A673 (cell line): Measurements from ENCODE around the gene OSM. TPM values are rescaled to one million over a fixed set of nuclear protein-coding genes. Genes with fewer than 3 reads are reported as not detected.
"Not testable (repeated sequence)": the region's sequence is repeated elsewhere in the genome, so short reads cannot be mapped to it uniquely, and the experiment has no call there.

ENCODE experiments used
- BruUV-seq: library from RNA; stranded (reverse); fragments of 400-500 nt; replicated peaks from 2 replicates; lab custom pipeline; 2021; lab: Mats Ljungman, UMichigan
- CTCF ChIA-PET: fragments of 300-600 bp; sonication (Branson Sonifier 250); formaldehyde crosslinking; loops from one replicate; lab custom pipeline; 2022; ENCODE audit warnings: antibody characterized with exemption; lab: Charles Lee
- POLR2A ChIA-PET: fragments of 300-600 bp; sonication (Branson Sonifier 250); formaldehyde crosslinking; loops from one replicate; lab custom pipeline; 2022; ENCODE audit warnings: antibody characterized with exemption; ENCODE audit not compliant: low non-redundant PET; lab: Charles Lee
- DNase-seq: peaks from one replicate; pipeline ENCODE4 v3.0.0-alpha.2; 2015; ENCODE audit warnings: low spot score
- H3K27ac ChIP-seq: fragments of 200-600 bp; sonication (generic); 2 replicates; pipeline ENCODE4 v1.5.1; 2016; ENCODE audit warnings: mixed run types, low read depth, mild to moderate bottlenecking, mixed read lengths, antibody characterized with exemption, low read length; ENCODE audit not compliant: poor library complexity, severe bottlenecking
- H3K27me3 ChIP-seq: fragments of 200-600 bp; sonication (generic); replicated peaks from 2 replicates; pipeline ENCODE4 v1.6.1; 2017; ENCODE audit warnings: mixed run types, low read depth, mild to moderate bottlenecking, mixed read lengths, antibody characterized with exemption, low read length; ENCODE audit not compliant: insufficient read depth, poor library complexity
- H3K36me3 ChIP-seq: fragments of 200-600 bp; sonication (generic); 2 replicates; pipeline ENCODE4 v1.6.1; 2016; ENCODE audit warnings: mixed run types, mild to moderate bottlenecking, mixed read lengths, antibody characterized with exemption, low read length; ENCODE audit not compliant: insufficient read depth, poor library complexity, severe bottlenecking
- H3K4me1 ChIP-seq: fragments of 200-600 bp; sonication (generic); 2 replicates; pipeline ENCODE4 v1.6.1; 2017; ENCODE audit warnings: mixed run types, mild to moderate bottlenecking, mixed read lengths, antibody characterized with exemption, low read length; ENCODE audit not compliant: insufficient read depth, poor library complexity, severe bottlenecking
- H3K4me3 ChIP-seq: fragments of 200-600 bp; sonication (generic); 2 replicates; pipeline ENCODE4 v1.5.1; 2016; ENCODE audit warnings: low read depth, mixed run types, mild to moderate bottlenecking, mixed read lengths, low read length; ENCODE audit not compliant: poor library complexity, severe bottlenecking
- H3K9me3 ChIP-seq: fragments of 200-600 bp; sonication (generic); 2 replicates; pipeline ENCODE4 v1.6.1; 2016; ENCODE audit warnings: mixed run types, low read depth, mild to moderate bottlenecking, mixed read lengths, antibody characterized with exemption, low read length; ENCODE audit not compliant: poor library complexity, severe bottlenecking
- EZH2 ChIP-seq: fragments of 200-600 bp; sonication (generic); IDR thresholded peaks from 2 replicates; pipeline ENCODE4 v1.6.1; 2017; ENCODE audit warnings: borderline replicate concordance, low read depth, mild to moderate bottlenecking, mixed read lengths, antibody characterized with exemption, low read length; ENCODE audit not compliant: poor library complexity, severe bottlenecking
- intact Hi-C: fragments of 100-400 bp; cut with micrococcal nuclease; formaldehyde crosslinking; loops from one replicate; pipeline ENCODE4 v1.10.0; 2022; ENCODE audit not compliant: unreplicated experiment
- total RNA-seq: library from RNA; stranded (reverse); gene quantifications from 2 replicates; pipeline ENCODE4 v1.2.3, GENCODE V29; 2021
- TF ChIP-seq, protein P1 (sequence below): fragments of 300-800, 200-600 bp; sonication (generic); conservative IDR thresholded peaks from 2 replicates; pipeline ENCODE4 v1.5.1; 2017; ENCODE audit warnings: low read depth, mild to moderate bottlenecking, antibody characterized with exemption, low read length, moderate library complexity, mixed read lengths

Gene OSM
- total RNA-seq, 1 experiment from 2014 or later: not detected

DNA sequence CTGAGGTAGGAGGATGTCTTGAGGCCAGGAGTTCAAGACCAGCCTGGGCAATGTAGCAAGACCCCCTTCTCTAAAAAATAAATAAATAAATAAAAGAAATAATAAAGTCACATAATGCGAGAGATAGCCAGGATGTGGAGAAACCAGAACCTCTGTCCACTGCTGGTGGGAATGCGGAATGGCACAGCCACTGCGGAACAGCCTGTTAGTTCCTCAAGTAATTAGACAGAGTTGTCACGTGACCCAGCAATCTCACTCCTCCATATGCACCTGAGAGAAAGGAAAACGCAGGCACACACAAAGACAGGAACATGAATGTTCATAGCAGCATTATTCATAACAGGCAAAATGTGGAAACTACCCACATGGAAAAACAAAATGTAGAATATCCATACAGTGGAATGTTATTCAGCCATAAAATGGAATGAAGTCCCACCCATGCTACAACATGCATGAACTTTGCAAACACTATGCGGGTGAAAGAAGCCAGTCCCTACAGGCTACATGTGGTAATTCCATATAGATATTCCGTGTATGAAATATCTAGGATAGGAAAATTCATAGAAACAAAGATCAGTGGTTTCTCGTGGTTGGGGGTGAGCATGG is 47.5 kb downstream of the OSM start:
- CTCF ChIA-PET: interaction anchor here (0.6 kb wide), 1 partner anchor 325 kb away, joined by 3 read pairs; no protein-coding TSS in a partner anchor
- Histone ChIP-seq H3K4me1 (no peaks in the 10 kb centered on the region), H3K9me3 (no peaks in the 10 kb centered on the region), H3K27ac (no peak overlapping the region), H3K4me3 (no peak overlapping the region), H3K27me3 (no peaks in the 10 kb centered on the region), H3K36me3 (no peaks in the 10 kb centered on the region)
- intact Hi-C loops: no loop called here
- POLR2A ChIA-PET: no interaction called here
- no peak for DNase-seq
- BruUV-seq: no TSS peak
- TF ChIP-seq, protein P1, sequence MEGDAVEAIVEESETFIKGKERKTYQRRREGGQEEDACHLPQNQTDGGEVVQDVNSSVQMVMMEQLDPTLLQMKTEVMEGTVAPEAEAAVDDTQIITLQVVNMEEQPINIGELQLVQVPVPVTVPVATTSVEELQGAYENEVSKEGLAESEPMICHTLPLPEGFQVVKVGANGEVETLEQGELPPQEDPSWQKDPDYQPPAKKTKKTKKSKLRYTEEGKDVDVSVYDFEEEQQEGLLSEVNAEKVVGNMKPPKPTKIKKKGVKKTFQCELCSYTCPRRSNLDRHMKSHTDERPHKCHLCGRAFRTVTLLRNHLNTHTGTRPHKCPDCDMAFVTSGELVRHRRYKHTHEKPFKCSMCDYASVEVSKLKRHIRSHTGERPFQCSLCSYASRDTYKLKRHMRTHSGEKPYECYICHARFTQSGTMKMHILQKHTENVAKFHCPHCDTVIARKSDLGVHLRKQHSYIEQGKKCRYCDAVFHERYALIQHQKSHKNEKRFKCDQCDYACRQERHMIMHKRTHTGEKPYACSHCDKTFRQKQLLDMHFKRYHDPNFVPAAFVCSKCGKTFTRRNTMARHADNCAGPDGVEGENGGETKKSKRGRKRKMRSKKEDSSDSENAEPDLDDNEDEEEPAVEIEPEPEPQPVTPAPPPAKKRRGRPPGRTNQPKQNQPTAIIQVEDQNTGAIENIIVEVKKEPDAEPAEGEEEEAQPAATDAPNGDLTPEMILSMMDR: no peak
- no peak for TF ChIP-seq EZH2

DNA sequence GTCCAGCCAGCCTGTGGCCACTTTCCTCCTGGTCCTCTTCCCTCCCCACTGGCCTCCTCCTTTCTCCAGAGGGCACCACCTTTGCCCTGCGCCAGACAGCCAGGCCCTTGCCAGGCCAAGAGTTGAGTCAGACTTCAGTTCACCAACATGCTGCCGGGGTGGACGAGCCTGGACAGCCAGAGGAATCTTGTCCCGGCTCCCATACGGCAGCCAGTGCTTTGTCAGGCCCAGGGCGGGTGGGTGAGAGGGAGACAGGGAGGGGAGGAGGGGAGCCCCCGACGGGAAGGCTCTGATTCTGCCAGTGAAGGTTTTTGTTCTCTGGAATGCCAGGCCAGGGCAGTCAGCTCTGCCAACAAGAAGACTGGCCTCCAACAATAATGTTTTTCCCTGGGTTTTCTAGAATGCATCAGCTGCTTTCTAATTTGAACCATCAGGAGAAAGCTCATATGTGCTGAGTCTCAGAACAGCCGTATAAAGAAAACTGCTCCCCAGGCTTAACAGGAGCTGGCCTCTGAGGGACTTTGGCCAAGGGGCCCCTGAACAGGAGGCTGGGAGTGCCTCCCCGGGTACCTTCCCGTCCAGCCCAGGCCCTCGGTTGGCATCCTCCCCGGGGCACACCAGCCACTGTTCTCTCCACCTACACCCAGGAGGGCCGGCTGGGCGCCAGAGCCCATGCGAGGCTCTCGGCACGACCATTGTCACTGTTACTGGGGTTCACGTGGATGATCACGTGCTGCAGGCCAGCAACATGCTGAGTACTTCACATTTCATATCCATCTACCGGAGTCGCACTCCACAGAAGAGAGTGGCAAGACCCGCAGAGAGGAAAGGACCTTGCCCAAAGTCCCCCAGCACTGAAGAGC is 48.7 kb downstream of the OSM start:
- POLR2A ChIA-PET: no interaction called here
- DNase-seq: no peak
- TF ChIP-seq, protein P1: no peak
- TF ChIP-seq EZH2: no peak

DNA sequence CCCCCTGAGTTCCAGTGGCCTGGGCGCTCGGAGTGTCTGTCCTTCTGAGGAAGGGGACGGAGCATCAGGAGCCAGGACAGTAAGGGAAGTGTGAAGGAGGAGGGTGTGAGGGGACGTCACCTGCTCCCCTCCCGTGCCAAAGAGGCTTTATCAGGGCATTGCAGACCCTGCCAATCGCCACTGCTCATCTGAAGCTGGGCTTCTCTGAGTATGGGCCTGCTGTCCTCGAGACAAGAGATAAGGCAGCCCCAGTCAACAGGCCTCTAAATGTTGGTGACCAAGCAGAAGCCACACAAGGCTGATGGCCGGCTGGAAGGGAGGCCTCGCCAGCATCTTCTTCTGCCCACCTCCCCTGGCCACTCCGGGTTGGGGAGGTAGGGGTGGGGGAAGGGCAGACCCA is 49.9 kb downstream of the OSM start:
- ChIA-PET POLR2A (no interaction called here), CTCF (no interaction called here)
- BruUV-seq: no TSS peak
- no peak for DNase-seq
- Histone ChIP-seq H3K36me3 (no peaks in the 10 kb centered on the region), H3K9me3 (no peaks in the 10 kb centered on the region), H3K4me3 (no peak overlapping the region), H3K4me1 (no peaks in the 10 kb centered on the region), H3K27me3 (no peaks in the 10 kb centered on the region), H3K27ac (no peak overlapping the region)
- intact Hi-C loops: no loop called here
- no peak for TF ChIP-seq EZH2
- TF ChIP-seq, protein P1: no peak

More for the DNA sequence above, 48.7 kb downstream of the OSM start:
- H3K4me3 ChIP-seq: no peak overlapping the region
- intact Hi-C loops: no loop called here
- H3K27ac ChIP-seq: no peak overlapping the region
- H3K36me3 ChIP-seq: no peaks in the 10 kb centered on the region
- no peaks in the 10 kb centered on the region for H3K9me3 ChIP-seq
- BruUV-seq: no TSS peak
- no peaks in the 10 kb centered on the region for H3K27me3 ChIP-seq
- no peaks in the 10 kb centered on the region for H3K4me1 ChIP-seq
- CTCF ChIA-PET: interaction anchor here (0.6 kb wide), 2 partner anchors 11 to 324 kb away, joined by 3 to 4 read pairs; no protein-coding TSS in a partner anchor

DNA sequence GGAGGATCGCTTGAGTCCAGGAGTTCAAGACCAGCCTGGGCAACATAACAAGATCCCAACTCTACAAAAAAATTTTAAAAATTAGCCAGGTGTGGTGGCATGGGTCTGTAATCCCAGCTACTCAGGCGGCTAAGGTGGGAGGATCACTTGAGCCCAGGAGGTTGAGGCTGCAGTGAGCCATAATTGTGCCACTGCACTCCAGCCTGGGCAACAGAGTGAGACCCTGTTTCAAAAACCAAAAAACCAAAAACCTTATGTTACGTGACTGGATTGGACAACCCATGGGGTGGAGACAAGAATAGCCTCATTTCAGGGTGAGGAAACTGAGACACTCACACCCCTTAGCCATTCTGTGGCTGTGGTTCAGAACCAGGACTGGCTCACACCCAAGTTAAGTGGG is 50.4 kb downstream of the OSM start:
- BruUV-seq, H3K27ac ChIP-seq, POLR2A ChIA-PET, H3K36me3 ChIP-seq, H3K4me3 ChIP-seq, H3K4me1 ChIP-seq, DNase-seq, intact Hi-C loops, CTCF ChIA-PET, H3K27me3 ChIP-seq, H3K9me3 ChIP-seq: not testable (repeated sequence)
